Measurements from ENCODE around the gene PLEKHN1.

The PLEKHN1 gene

GRCh38 chr1:966135-966703 lies at the start of gene PLEKHN1:
PLEKHN1 (plus strand) TSS chr1:966482; CDS start chr1:966532, 50 bp downstream.
- H3K4me3 ChIP-seq (ENCODE audit: insufficient read depth, low read length, poor library complexity, severe bottlenecking) = peak within 1 kb of the TSS; percentile 39
- H3K9ac ChIP-seq (ENCODE audit: low read length) = 0 out of 2 replicates have a peak within 1 kb of the TSS, but pooled peaks have one; percentile 1
- no peak within 1 kb of the TSS for H2AFZ ChIP-seq (ENCODE audit: low read depth, low read length, severe bottlenecking)
- H4K20me1 ChIP-seq (ENCODE audit: low read depth, low read length) = no peaks in the 10 kb centered on the region
- H3K9me2 ChIP-seq (replicated peaks; ENCODE audit: insufficient read depth, low read length) = no peaks in the 10 kb centered on the region
- peak within 1 kb of the TSS; percentile 52 for H3K4me2 ChIP-seq (ENCODE audit: low read depth, low read length, poor library complexity, severe bottlenecking)
- TF ChIP-seq, protein P1, sequence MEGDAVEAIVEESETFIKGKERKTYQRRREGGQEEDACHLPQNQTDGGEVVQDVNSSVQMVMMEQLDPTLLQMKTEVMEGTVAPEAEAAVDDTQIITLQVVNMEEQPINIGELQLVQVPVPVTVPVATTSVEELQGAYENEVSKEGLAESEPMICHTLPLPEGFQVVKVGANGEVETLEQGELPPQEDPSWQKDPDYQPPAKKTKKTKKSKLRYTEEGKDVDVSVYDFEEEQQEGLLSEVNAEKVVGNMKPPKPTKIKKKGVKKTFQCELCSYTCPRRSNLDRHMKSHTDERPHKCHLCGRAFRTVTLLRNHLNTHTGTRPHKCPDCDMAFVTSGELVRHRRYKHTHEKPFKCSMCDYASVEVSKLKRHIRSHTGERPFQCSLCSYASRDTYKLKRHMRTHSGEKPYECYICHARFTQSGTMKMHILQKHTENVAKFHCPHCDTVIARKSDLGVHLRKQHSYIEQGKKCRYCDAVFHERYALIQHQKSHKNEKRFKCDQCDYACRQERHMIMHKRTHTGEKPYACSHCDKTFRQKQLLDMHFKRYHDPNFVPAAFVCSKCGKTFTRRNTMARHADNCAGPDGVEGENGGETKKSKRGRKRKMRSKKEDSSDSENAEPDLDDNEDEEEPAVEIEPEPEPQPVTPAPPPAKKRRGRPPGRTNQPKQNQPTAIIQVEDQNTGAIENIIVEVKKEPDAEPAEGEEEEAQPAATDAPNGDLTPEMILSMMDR (IDR thresholded peaks at IDR 0.05; ENCODE audit: insufficient read depth, low read length, poor library complexity, severe bottlenecking) = no peak
- TF ChIP-seq EZH2phosphoT487 (conservative IDR thresholded peaks at IDR 0.05; ENCODE audit: low read length) = no peak
- H3K79me2 ChIP-seq (ENCODE audit: insufficient read depth, low read length) = no peaks in the 10 kb centered on the region
- no peak within 1 kb of the TSS for H3K27ac ChIP-seq (ENCODE audit: low read depth, low read length)
- no peaks in the 10 kb centered on the region for H3K36me3 ChIP-seq (ENCODE audit: low read length)
- H3K9me3 ChIP-seq (ENCODE audit: insufficient read depth, low read length) = no peaks in the 10 kb centered on the region
- no peaks in the 10 kb centered on the region for H3K27me3 ChIP-seq (ENCODE audit: low read length)
- H3F3A ChIP-seq (ENCODE audit: insufficient read depth) = no peaks in the 10 kb centered on the region

GRCh38 chr1:917076-917459 lies 49.2 kb upstream of the PLEKHN1 start:
- Histone ChIP-seq H3K9ac (ENCODE audit: low read length) (no peak overlapping the region), H3K36me3 (ENCODE audit: low read length) (no peaks in the 10 kb centered on the region), H3K27ac (ENCODE audit: low read depth, low read length) (no peak overlapping the region), H3K79me2 (ENCODE audit: insufficient read depth, low read length) (no peaks in the 10 kb centered on the region), H3K4me2 (ENCODE audit: low read depth, low read length, poor library complexity, severe bottlenecking) (no peak overlapping the region), H3K4me3 (ENCODE audit: insufficient read depth, low read length, poor library complexity, severe bottlenecking) (no peak overlapping the region), H3K27me3 (ENCODE audit: low read length) (no peaks in the 10 kb centered on the region), H3K9me3 (ENCODE audit: insufficient read depth, low read length) (no peaks in the 10 kb centered on the region), H4K20me1 (ENCODE audit: low read depth, low read length) (no peaks in the 10 kb centered on the region), H2AFZ (ENCODE audit: low read depth, low read length, severe bottlenecking) (no peak overlapping the region), H3K9me2 (replicated peaks; ENCODE audit: insufficient read depth, low read length) (no peaks in the 10 kb centered on the region), H3F3A (ENCODE audit: insufficient read depth) (no peaks in the 10 kb centered on the region)
- no peak for TF ChIP-seq EZH2phosphoT487 (conservative IDR thresholded peaks at IDR 0.05; ENCODE audit: low read length)
- TF ChIP-seq, protein P1 (IDR thresholded peaks at IDR 0.05; ENCODE audit: insufficient read depth, low read length, poor library complexity, severe bottlenecking) = no peak

DNA sequence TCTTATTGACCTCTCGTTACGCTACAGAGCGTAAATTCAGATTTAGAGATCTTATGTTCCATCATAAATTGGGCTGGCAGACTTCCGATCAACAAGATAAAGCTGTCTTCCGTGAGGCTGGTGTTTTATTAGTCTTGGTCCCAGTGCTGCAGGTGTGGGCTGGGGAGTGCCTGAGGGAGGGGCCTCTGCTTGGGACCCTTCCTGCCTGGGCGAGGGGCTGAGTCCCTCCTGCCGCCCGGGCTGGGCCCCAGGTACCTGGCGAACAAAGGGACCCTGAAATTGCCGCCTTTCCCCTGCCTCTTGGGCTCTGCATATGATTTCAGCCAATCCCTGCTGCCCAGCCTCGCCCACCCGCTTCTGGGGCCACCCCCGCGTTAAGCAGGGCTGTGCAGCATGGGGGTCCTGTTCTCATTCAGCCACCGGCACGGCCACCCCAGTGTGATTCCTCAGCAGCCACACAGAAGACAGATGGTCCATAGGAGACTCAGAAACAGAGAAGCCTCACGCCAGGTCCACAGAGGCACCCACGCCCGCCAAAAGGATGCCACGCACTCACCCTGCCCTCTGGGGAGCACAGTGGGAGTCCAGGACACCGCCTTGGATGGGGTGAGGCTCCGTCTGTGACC lies 48.7 kb upstream of the PLEKHN1 start:
- Histone ChIP-seq H3K9ac (ENCODE audit: low read length) (no peak overlapping the region), H3K9me2 (replicated peaks; ENCODE audit: insufficient read depth, low read length) (no peaks in the 10 kb centered on the region), H2AFZ (ENCODE audit: low read depth, low read length, severe bottlenecking) (no peak overlapping the region), H3K4me2 (ENCODE audit: low read depth, low read length, poor library complexity, severe bottlenecking) (no peak overlapping the region), H4K20me1 (ENCODE audit: low read depth, low read length) (no peaks in the 10 kb centered on the region), H3K36me3 (ENCODE audit: low read length) (no peaks in the 10 kb centered on the region), H3K79me2 (ENCODE audit: insufficient read depth, low read length) (no peaks in the 10 kb centered on the region), H3K27ac (ENCODE audit: low read depth, low read length) (no peak overlapping the region), H3K4me3 (ENCODE audit: insufficient read depth, low read length, poor library complexity, severe bottlenecking) (no peak overlapping the region), H3F3A (ENCODE audit: insufficient read depth) (no peaks in the 10 kb centered on the region), H3K9me3 (ENCODE audit: insufficient read depth, low read length) (no peaks in the 10 kb centered on the region), H3K27me3 (ENCODE audit: low read length) (no peaks in the 10 kb centered on the region)
- TF ChIP-seq EZH2phosphoT487 (conservative IDR thresholded peaks at IDR 0.05; ENCODE audit: low read length) = no peak
- TF ChIP-seq, protein P1 (IDR thresholded peaks at IDR 0.05; ENCODE audit: insufficient read depth, low read length, poor library complexity, severe bottlenecking) = no peak

Data from SU-DHL-6 (cell line).